Measurements from ENCODE around the gene NFATC1.

- no peak for TF ChIP-seq CTCF (IDR thresholded peaks at IDR 0.05)
- no peak for TF ChIP-seq POLR2A (IDR thresholded peaks at IDR 0.05)
These were observed 93.5 kb downstream of the NFATC1 start for GRCh38 chr18:79489051-79489898.
